ENCODE data around the gene FCN2.

Gene FCN2

DNA sequence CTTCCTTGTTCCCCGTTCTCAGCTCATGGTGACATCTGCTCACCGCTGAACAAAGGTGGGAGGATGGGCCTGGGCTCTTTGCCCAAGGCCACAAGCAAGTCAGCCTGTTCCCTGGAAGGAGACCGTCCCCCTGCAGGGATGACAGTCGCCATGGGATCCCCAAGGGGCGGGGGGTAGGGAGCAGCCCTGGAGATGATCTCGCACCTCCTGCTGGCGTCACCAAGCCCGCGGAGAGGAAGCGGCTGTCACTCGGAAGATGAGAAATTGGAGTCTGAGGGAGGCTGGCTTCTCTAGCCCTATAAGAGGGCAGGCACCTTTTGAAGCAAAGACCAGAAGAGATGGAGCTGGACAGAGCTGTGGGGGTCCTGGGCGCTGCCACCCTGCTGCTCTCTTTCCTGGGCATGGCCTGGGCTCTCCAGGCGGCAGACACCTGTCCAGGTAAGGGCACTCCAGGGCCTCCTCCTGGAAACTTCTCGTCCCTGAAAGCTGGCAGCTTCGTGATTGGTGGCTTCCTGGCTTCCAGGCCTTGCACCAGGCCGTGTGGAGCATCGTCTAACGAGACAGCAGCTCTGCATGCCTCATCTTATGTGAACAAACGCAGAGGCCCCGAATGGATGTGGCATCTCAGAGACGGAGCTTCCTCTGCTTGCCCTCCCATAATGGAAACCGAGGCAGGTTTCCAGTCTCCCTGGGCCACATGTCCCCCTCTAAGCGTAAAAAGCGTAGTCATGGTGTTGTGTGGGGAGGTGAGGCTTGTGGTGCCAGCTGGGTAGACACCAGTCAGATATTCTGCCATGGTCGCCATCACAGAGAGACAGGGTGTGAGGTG, at the start of gene FCN2:
Gene FCN2 (plus strand): TSS at position 327 of the 829 bp plus-strand sequence. CDS start 12 bp downstream, at position 339.
- no peak for DNase-seq (ENCODE audit: low spot score)

DNA sequence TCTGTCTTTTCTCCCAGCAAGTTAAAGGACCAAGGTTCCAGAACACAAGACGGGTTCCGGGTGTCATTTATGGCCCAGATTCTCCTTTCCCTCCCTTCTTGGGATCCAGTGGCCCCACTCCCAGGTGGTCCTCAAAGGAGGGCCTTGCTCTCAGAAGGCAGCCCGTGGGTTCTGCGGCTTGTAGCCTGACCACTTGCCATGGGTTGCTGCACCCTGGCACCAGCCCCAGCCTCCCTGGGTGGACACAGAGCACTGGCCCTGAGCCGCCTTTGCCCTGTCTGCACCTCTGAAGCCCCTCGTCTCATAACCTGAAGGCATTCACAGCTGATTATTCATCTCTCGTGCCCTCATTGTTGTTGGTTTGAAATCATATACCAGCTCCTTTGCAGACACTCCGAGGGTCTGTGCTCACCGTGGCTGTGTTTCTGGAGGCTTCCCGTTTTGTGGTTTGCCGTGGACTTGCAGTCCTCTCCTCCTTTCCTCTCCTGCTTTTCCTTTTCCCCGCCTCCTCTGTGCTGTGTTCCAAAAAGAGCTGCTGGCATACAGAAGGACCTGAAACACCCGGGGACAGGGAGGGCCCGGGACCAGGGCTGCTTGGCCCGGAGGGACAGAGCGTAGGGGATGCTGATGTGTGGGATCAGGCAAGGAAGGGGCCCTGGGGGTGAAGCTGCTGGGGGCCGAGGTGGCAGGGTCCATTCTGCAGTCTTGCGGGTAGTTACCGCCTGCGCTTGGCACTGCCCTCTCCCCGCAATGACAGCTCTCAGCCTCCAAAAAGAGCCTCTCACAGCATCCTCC, 49.5 kb upstream of the FCN2 start:
- DNase-seq (ENCODE audit: low spot score): no peak

GRCh38 chr9:134832471-134832870, 48.1 kb upstream of the FCN2 start:
- no peak for DNase-seq (ENCODE audit: low spot score)

GRCh38 chr9:134833294-134833880, 47.2 kb upstream of the FCN2 start:
- no peak for DNase-seq (ENCODE audit: low spot score)

GRCh38 chr9:134834217-134834956, 46.2 kb upstream of the FCN2 start:
- no peak for DNase-seq (ENCODE audit: low spot score)

GRCh38 chr9:134834957-134835419, 45.6 kb upstream of the FCN2 start:
- no peak for DNase-seq (ENCODE audit: low spot score)

DNA sequence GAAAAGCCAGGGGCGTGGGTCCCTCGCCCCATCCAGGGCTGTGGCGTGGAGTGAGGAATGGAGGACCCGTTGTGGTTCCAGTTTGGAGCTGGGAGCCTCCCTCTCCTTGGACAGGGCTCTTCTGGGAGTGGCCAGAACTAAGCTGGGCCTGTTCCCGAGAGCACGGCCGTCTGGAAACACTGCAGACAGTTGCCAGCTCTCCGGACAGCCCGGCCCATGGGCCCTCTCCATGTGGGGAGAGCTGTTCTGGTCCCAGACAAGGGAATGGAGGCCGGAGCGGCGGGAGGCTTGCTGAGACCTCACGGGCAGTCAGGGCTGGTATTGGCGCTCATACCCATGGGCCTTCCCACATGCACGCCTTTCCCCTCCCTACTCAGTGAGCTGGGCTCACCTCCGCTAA, 45.2 kb upstream of the FCN2 start:
- no peak for DNase-seq (ENCODE audit: low spot score)

GRCh38 chr9:134835987-134836386, 44.6 kb upstream of the FCN2 start:
- no peak for DNase-seq (ENCODE audit: low spot score)

DNA sequence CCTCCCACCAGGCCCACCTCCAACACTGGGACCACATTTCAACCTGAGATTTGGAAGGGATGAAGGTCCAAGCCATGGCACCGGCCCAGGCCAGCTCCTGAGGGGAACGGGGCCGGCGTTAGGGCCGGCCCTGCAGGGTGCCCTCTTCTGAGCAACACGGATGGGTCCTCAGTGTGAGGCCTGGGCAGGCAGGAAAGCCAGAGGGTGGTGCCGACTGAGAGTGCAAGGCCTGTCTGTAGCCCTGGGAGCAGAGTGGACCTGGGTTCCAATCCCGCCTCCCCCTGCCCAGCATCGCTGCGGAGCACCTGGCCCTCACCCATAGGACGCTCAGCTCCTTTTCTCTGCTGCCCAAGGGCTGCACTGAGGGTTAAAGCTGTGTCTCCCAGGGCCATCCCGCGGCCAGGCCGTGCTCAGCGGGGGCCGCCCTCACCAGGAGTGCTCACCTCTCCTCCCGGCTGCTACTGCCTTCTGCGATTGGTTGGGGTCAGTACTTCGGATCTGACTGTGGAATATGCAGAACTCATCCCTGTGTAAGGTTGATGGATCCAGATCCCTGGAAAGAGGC, 44.1 kb upstream of the FCN2 start:
- no peak for DNase-seq (ENCODE audit: low spot score)

GRCh38 chr9:134837529-134837928, 43.1 kb upstream of the FCN2 start:
- no peak for DNase-seq (ENCODE audit: low spot score)

GRCh38 chr9:134838651-134839454, 41.8 kb upstream of the FCN2 start:
- no peak for DNase-seq (ENCODE audit: low spot score)

DNA sequence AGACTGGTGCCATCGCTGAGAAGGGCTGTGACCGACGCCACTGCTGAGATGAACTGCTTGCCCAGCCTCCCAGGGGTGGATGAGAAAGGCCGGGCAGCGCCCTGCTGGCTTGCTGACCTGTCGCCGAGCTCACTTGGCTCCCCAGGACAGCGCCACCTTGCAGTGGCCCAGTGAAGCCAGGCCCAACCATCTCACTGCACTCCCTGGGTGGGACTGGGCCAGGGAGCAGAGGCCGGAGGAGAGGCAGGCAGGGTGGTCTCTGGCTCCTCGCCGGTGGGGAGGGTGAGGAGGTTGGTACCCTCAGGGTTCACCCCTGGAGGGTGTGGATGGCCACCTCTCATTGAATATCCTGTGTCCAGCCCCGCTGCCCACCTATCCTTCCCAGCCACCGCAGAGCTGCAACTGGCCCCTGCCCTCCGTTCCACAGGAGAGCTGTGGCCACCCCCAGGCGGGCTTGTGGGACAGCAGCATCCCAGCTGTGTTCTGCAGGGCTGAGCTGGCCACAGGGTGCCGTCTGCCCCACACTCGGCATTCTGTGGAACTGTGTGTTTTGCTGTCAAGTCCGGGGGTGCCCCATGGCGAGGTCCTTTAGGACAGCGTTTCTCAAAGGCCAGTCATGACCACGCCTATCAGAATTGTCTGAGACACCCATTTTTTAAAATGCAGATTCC, 41.0 kb upstream of the FCN2 start:
- no peak for DNase-seq (ENCODE audit: low spot score)

DNA sequence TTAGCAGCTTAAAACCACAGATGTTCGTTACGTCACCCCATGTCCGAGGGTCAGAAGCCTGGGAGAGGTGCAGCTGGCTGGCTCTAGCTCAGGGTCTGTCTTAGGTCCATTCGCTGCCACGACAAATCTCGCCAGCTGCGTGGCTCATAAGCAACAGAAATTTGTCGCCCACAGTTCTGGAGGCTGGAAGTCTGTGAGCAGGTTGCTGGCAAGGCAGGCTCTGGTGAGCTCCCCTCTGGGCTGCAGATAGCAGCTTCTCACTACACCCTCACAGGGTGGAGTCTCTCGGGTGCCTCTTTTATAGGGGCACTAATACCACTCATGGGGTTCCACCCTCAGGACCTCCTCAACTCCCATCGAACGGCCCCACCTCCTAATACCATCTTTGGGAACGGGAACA, 40.1 kb upstream of the FCN2 start:
- no peak for DNase-seq (ENCODE audit: low spot score)

- no peak for DNase-seq (ENCODE audit: low spot score)
These were observed 39.3 kb upstream of the FCN2 start for GRCh38 chr9:134841180-134841904.

- no peak for DNase-seq (ENCODE audit: low spot score)
These were observed 38.3 kb upstream of the FCN2 start for GRCh38 chr9:134842321-134842720.

DNA sequence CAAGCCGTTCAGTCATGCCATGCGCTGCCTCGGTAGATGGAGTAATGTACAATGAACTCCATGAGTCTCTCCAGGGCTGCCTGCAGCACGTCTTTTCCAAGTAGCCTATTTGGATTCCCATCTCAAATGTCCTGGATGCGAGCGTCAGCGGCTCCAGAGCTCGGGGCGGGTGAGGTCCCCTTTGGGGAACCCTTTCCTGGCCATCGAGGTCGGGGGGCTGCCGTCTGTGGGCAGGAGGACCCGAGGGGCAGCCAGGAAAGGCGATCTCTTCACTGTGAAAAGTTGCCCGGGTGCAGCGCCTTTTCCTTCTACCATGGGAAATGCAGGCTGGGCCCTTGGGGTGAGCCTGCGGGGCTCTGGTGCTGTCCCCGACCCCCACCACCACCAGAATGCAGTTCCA, 36.9 kb upstream of the FCN2 start:
- DNase-seq (ENCODE audit: low spot score): no peak

DNA sequence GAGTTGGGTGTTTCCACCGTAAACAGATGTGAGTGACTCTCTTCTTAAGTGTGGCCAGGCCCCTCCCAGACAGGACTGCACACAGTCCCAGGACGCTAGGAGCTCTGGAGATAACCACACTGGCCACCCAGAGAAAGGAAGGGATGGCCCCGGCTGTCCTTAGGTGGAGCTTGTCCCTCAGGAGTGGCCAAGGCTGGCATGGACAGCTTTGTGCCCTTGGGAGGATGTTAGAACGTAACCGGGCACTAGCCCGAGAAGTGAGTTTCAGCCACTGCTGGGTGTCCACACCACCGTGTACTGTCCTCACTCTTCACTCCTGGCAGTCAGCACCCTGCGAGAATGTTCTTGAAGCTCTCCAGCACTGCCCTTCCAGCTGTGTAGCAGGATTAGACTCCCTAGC, 35.8 kb upstream of the FCN2 start:
- no peak for DNase-seq (ENCODE audit: low spot score)

GRCh38 chr9:134846187-134846586, 34.4 kb upstream of the FCN2 start:
- DNase-seq (ENCODE audit: low spot score): no peak

GRCh38 chr9:134846699-134847098, 33.9 kb upstream of the FCN2 start:
- no peak for DNase-seq (ENCODE audit: low spot score)

DNA sequence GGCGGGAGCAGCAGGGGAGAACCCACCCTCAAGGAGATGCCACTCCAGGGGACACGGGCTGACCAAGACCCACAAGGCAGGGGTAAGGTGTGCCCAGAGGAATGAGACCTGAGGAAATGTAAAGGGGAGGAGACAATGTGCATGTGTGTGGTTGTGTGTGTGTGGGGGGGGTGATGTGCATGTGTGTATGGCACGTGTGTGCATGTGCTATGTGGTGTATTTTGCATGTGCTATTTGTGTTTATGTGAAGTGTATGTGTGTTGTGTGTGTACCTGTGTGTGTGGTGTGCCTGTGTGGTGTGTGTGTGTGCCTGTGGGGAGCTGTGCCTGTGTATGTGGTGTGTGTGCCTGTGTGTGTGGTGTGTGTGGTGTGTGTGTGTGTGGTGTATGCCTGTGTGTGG, 33.5 kb upstream of the FCN2 start:
- DNase-seq (ENCODE audit: low spot score): no peak

All from GM03348 (cell line).